ENCODE results near the gene DAB1.

DAB1 gene

DNA sequence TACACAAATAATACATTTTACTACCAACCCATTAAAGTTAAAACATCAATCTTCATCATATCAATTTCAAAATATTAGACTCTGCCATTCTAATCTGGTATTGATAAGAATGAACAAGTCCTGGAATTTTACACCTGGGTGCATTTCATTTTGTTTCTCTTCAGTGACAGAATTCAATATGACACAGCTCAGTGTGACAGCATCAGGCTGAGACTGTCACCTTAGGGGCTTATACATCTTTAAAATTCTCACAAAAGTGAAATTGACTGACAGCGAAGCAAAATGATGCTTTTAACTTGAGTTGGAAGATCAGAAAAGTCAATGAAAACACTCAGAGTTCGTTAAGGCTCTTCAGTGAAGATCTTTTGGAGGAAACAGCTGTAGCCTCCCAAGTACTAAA lies 213.0 kb downstream of the DAB1 start:
- no peak for DNase-seq

DNA sequence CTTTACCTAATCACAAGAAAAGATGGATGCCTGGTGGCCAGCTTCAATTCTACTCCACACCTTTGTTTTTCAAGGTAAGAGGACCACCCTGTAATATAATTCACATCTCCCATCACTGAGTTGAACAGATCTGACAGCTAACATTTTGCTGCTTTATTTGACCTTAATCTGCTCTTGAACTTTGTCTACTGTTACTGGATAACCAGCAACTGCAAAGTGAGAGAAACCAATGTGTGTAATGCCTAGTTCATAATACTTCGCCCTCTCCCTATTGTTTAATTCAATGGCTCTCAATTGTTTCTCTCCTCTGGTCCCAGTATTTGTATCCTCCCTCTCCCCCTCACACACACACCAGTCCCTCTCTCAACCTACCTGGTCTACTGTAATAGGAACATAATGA lies 214.4 kb downstream of the DAB1 start:
- DNase-seq, result no peak

DNA sequence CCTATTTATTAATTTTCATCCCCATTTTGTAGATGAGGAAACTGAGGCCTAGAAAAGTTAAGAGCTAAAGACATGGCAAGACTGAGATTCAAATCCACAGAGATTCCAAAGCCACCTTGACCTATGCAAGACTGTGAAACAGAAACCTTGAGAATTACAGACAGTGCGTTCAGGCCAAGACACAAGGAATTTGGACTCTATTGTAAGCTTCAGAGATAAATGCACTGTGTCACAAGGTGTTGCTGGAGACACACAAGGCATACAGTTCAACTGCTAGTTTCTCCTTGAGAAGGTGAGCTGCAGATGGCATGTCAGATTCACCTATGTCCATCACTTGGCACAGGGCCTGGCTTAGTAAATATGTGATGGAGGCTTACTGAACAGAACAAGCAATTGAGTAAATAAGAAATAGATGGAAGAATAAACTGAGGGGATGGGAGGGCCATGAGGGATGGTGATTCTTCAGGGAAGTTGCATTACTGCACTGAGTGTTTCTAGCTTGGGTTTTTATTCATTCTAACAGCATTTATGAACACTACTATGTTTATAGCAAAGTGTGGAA lies 215.0 kb downstream of the DAB1 start:
- DNase-seq, result no peak

DNA sequence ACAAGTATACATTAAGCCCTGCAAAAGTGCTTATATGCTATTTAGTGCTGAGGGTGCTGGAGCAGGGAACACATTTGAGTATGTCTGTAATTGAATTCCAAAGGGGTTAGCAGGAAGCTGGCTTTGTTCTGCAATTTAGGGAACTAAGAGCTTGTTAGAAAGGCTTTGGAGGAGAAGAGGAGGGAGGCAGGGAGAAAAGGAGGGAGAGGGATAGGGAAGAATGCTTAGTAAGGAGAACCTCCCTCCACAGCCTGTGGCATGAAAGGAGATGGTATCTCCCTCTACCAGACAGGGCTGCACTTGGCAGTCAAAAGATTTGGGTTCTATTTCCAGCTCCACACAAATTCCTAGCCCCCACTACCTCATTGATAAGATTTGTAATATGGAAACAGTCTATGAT lies 217.8 kb downstream of the DAB1 start:
- DNase-seq, result no peak

DNA sequence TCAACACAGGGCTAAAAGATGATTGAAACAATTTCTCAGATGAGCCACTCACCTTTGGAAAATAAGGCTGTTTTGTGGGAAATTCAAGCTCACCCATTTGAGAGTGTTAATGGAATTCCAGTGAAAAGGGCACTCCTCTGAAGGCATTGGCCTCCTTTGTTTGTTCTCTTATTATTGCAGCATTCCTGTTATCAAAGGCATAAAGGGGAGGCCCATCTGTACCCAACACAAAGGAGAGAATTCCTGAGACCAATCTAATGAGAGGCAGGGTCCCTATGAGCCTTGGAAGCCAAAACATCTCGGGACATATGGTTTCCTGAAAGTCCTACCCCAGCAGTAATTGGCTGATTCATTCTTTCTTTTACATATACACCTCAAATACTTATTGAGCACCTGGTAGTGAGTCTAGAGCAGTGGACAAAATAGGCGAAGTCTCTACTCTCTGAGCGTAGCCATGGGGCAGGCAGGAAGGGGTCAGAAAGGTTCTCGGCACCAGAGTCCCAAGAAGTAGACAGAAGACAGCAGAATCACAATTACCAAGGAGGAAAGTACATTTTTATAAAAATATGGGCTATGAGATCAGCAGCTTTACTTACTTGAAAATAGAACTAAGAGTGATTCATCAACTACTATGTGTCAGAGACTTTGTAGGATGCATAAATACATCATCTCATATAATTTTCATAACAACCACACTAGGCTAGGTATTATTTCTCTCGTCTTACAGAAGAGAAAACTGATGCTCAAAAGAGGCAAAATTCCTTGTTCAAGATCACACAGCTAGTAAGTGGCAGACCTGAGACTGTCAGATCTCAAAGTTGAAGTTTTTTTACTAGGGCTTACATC lies 218.7 kb downstream of the DAB1 start:
- DNase-seq, result no peak

DNA sequence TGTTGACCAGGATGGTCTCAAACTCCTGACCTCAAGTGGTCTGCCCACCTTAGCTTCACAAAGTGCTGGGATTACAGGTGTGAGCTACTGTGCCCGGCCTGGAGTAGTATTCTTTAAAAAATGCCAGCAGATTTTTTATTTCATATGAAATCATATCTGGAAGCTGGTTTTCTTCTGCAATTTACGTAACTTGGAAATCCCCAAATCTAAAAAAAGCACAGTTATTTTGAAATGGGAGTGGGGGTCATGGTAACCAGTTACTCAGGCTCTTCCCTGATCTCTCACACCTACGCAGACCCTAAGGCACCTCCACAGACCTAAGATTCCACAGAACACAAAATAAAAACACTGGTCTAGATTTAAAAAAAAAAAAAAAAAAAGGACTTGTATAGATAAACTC lies 219.8 kb downstream of the DAB1 start:
- DNase-seq, result no peak

DNA sequence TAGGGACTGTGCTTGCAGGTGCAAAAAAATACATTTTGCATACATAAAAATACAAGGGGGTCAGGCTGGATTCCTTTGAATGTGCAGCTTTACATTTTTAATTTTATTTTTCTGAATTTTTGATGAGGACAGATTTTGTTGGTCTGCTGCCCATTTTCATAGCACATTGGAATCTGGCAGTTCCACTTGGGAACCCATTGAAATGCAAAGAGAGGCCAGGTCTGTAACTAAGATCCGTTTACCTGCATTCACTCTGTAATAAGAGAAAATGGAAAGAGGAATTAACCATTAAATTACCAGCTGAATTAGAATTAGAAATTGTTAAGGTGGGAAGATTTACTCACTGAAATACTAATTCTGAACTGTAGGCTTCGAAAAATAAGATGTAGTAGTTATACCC lies 221.6 kb downstream of the DAB1 start:
- DNase-seq, result no peak

DNA sequence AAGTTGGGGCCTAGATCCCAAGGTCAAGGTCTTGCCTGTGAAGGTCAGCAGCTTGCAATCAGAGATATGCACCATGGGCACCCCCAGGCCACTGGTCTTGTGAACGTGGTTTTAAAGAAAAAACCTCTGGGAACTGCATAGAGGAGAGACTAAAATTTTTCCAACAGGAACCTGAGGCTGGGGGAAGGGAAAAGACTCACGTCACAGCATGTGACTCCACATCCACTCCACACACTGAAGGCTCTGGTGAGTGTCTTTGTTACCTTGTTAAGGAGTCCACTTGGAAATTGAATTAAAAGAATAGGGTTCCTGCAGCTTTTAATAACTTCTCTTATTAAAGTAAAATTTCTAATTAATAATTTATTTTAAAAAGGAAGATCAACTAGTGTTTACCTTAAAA lies 224.9 kb downstream of the DAB1 start:
- DNase-seq, result no peak

DNA sequence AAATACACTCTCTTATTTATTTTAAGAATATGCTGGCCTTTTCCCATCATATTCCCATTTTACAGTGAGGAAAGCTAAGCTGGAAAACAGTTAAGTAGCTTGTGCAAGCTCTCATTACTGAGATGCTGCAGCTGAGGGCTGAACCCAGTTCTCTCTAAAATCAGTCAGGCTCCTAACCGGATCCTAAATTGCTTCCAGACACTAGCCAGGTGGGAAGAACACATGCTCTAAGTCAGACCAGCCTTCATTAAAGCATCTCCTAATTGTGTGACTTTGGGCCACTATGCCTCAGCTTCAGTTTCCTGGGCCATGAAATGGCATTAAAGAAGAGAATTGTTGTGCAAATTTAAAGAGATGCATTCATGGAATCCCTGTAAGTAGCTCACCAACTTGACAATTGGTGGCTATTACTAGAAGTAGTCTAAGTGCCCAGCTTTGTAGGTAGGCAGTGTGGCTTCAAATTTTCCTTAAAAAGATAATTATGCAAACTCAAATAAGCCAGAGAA lies 228.4 kb downstream of the DAB1 start:
- DNase-seq, result no peak

DNA sequence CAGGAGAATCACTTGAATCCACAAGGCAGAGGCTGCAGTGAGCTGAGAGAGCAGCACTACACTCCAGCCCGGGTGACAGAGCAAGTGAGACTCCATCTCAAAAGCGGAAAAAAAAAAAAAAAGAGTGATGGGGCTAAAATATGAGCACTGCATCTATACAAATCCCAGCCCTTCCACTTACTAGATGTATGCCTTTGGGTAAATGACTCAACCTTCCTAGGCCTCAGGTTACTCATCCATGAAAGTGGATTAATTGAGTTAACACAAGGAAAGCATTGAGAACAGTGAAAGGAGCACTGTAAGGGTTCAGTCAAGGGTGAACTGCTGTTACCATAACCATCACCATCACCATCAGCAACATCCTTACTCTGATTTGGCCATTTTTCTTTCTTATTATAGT lies 231.6 kb downstream of the DAB1 start:
- DNase-seq, result no peak

DNA sequence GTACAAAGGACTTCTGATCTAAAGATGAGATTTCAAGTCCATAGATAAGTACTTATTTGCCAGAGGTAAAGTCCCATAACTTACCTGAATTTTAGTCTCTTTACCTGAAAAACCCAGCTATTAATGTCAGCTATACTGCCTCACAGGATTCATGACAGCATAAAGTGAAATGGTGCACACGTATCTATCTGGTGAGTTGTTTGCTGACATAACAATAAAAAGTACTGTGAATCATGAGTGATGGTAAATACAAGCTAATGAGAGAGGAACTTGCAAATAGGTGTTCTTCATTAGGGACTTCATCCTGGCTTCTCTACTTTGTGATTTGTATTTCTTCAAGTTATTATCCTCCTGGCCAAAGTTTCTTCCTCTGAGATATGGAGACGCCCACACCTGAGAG lies 233.0 kb downstream of the DAB1 start:
- no peak for DNase-seq

DNA sequence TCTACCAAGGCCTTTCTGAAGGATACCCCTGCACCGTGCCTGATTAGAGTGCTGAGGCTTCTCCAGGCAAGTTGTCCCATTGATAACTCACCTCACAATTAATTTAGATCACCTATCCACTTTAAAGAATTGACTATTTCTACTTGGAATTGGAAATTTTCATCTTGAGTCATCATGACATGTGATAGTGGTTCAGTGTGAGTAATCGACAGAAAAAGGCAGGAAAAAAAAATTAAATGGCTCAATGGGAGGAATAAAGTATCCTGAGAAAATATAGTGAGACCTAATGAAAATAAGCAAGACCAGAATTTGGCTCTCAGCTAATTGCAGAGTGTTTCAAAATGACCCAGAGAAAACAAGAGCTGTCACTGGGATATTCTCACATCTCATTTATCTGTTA lies 235.7 kb downstream of the DAB1 start:
- no peak for DNase-seq

DNA sequence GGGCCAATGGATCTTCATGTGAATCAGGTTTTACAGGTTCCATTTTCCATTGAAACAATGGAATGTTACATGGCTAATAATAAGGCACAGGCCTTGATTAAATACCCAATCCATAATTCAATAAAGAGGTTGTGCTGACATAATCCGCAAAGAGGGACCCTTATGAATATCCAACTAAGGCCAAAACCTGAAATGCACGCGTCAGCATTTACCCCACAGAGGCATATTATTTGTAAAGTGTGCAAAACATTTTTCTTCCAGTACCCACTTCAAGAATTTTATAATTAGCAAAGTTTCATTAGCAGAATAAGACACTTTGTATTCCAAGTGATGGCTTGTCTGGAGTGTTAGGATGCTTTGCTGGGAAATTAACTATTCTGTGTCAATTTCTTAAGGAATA lies 237.4 kb downstream of the DAB1 start:
- DNase-seq, result no peak

DNA sequence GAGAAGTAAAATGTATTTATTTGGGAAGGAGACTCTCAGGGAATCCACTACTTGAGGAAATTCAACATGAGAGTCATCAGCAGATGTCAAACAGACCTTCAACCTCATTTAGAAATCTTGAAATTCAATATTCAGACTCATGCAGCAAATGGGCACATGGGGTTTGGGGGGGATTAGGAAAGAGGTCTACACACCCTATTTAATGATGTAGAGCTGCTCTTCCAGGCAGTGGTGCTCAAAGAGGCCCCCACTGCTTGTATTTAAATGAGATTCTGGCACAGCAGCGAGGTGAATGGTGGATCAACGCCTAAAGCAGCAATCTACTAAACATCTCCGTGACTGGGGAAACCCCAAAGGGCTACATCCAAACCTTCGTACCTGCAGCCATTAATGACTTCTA lies 244.9 kb downstream of the DAB1 start:
- no peak for DNase-seq

DNA sequence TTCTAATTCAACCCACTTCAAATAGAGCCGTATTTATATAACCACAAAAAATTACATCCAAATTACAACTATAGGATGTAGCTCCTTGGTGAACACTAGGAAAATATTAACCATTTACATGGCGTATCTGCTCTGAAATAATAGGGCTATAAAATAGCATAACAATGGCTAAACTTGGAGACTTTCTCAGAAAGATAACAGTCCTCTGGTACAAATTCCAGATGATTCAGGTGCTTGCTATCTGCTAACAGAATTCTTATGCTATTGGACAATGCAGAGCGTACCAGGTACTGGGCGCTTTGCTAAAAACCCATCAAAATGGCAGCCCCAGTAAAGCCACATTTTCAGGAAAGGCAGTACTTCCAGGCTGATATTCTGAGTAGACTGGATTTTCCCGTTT lies 248.4 kb downstream of the DAB1 start:
- DNase-seq, result no peak

DNA sequence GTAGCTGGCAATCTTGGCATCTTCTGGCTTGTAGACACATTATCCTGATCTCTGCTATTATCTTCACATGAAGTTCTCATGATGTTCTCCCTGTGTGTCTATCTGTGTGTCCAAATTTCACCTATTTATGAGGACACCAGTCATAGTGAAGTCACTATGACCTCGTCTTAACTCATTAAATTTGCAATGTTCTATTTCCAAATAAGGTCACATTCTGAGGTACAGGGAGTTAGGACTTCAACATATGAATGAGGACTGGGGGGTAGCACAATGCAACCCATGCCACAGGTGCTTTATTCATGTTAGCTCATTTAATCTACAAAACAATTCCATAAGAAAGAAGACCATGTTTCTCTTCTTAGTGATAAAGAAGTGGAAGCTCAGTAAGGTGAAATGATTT lies 251.8 kb downstream of the DAB1 start:
- DNase-seq, result no peak

DNA sequence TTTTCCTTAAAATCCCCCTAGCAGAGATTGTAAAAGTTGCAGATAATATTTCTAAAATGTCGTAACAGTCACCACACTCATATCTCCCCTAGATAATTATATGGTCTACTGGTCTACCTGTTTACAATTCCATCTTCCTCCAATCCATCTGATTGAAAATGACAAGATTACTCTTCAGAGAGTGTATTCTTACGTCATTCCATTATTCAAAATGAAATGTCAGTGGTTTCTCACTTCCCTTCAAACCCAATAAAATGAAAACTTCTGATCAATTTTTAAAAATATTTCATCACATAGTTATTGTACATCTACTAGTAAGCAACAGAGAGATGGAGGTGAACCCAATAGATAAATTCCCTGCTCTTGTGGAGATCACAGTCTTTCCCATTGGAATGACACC lies 255.9 kb downstream of the DAB1 start:
- DNase-seq, result no peak

DNA sequence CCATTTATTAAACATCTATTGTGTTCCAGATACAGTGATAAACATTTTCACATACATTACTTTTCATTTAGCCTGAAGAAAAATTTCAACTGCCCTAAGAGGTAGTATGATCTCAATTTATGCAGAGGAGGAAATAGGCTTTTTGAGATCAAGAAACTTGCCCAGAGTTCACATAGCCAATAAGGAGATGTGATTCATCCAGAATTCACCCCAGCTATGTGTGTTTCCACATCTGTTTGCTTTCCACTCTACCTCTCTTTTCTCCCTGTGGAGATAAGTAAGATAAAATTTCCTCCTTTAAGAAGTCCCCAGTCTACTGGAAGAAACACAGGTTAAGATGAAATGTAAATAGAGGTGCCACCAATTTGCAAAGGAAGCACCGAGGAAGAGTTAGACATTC lies 258.3 kb downstream of the DAB1 start:
- DNase-seq, result no peak

DNA sequence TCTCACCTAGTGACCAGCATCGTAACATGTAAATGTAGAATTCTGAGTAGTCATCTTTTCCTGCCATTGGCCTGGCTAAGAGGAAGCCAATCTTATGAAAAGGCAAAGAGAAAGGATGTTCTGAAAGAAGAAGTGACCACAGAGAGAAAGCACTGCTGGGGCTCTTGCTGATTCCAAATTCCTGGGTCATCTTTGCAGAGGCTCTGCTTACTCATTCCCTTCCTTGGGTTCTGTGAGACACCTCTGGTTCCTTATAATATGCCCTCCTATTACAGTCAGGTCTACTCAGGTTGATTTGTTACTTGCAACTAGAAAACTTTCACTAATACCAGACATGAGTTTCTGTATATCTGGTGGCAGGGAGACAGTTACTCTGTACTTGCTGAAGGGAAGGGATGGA lies 259.3 kb downstream of the DAB1 start:
- DNase-seq, result no peak

DNA sequence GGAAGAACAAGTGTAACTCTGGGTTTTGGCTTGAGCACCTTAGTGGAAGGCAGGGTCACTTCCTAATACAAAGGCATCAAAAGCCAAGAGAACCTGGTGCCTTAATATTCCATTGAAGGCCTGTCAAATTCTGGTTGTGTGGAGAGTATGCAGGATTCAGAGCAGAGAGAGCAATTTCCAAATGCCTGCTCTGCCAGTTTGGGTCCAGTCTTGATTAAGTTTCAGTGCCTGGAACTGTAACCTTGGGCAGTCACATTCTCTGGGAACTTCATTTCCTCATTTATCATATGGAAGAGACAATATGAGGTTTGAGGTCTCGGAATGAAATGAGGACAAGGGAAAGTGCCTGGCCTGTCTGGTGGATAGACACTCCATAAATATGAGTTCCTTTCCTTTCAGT lies 260.1 kb downstream of the DAB1 start:
- no peak for DNase-seq

DNA sequence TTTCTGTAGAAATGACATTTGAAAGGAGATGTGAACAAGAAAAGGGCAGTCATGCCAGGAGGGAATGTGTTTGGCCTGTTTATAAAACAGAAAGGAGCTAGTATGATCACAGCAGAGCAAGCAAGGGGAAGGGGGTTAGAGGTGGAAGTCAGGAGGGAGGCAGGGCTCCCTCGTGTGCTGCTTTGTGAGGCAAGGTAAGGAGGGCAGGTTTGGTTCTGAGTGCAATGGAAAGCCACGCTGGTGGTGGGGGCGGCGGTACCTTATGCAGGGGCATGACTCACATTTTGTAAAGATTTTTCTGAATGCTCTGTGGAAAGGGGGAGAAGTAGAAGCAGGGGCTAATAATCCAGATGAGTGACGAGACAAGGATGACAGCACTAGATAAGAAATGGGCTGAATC lies 260.5 kb downstream of the DAB1 start:
- DNase-seq, result no peak

DNA sequence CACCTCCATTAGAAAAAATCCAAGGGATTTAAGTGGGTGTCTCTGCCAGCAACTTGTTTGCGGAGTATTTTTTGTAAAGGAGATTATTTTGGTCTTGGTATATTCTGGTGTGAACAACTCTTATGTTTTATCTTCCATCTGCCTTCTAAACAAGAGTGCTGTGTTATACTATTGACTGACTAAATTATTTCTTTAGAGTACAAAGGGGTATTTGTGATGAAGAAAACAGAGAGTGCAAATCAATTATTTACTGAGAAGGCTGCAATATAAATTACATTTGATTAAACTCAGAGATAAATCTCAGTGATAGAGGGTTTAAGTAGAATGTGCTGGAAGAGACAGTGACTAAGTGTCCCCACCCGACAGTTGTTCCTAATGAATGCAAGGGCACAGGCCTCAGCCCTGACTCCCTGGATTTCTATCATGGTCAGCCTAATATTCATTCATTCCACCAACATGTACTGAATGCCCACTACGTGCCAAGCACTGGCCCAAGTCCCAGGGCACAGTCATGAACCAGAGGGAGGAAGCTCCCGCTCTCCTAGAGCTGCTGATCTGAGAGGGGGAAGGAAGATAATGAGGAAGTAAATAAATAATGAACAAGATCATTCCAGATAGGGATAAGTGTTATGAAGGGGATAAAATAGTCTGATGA lies 261.1 kb downstream of the DAB1 start:
- DNase-seq, result no peak

DNA sequence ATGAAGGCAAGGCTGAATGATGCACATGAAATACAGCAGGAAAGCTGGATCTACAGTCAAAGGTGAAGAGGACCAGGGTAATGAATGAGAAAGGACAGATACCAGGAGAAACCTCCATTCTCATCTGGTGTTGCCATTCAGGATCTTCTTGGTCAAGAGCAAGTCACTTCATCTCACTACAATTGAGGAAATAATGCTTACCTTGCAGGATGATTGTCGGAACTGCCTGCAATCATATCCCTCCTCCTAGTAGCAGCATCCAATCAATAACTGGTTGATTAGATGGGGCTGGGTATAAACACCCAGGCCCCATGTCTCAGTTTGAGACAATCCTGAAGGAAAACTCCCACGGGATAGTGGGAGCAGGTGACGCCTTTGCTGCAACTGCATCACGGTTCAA lies 263.3 kb downstream of the DAB1 start:
- no peak for DNase-seq

DNA sequence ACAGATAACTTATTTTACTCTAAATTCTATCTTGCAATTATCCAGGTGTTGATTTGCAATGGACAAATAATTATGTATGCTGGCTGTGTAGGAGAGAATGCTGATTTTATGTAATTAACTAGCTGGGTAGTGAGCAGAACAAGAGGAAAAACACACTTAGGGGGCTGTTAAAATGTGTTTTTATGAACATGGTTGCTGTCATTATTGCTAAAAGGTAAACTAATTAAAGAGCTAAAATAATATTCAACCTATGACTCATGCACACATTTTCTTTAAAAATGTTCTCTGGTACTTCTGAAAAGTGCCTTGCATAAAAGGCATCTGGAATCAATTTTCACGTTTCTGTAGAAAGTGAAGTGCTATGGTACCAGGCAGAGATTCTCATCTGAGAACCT lies 265.3 kb downstream of the DAB1 start:
- no peak for DNase-seq

Data from activated CD4-positive, CD25-positive, alpha-beta regulatory T cell (primary cell).